ENCODE results near the gene MARCHF3. TPM values are rescaled to one million over a fixed set of nuclear protein-coding genes. Genes with fewer than 3 reads are reported as not detected.

Gene MARCHF3
- total RNA-seq, 1 donor from 2014 or later: 16.5 TPM

DNA sequence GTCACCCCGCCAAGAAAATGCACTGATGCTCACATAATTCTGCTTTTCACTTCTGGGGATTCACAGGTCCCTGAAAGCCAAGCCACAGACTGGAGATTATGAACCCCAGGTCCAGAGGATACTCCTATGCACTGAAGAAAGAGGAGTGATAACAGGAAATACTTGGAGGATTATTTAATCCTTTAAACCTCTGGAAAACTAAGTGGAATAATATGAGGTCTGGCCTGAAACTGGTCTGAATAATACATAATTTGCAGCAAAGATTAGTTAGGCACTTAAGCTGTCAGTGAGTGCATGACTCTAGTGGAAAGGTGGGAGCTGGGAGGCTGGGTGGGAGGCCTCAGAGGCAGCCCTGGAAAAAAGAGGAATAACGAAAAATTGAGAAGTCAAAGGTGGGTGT, 45.7 kb downstream of the MARCHF3 start:
- H3K9ac ChIP-seq (ENCODE audit: low read length): no peak overlapping the region
- Mint-ChIP-seq H3K27me3 (ENCODE audit: low read depth, unreplicated experiment) (no peaks in the 10 kb centered on the region), H3K4me3 (ENCODE audit: unreplicated experiment) (no peak overlapping the region), H3K27ac (ENCODE audit: unreplicated experiment) (no peak overlapping the region), H3K9me3 (ENCODE audit: unreplicated experiment) (peaks cover 3% of the 10 kb centered on the region), H3K4me1 (ENCODE audit: low read depth, unreplicated experiment) (peaks cover 5% of the 10 kb centered on the region), H3K36me3 (ENCODE audit: low read depth, unreplicated experiment) (no peaks in the 10 kb centered on the region)
- no peak overlapping the region for H3K4me2 ChIP-seq (ENCODE audit: low read length)
- no peaks in the 10 kb centered on the region for H3K27me3 ChIP-seq (ENCODE audit: insufficient read depth, low read length)
- no peak overlapping the region for H3K27ac ChIP-seq (ENCODE audit: low read depth, low read length)
- H3K79me2 ChIP-seq (ENCODE audit: insufficient read depth, low read length): no peaks in the 10 kb centered on the region
- TF ChIP-seq CTCF (IDR thresholded peaks at IDR 0.05; ENCODE audit: insufficient read depth, low read depth, low read length): no peak
- TF ChIP-seq EZH2 (IDR thresholded peaks at IDR 0.05; ENCODE audit: insufficient read depth, low read length): no peak
- H3K4me1 ChIP-seq (ENCODE audit: insufficient read depth, low read length): no peaks in the 10 kb centered on the region
- no peaks in the 10 kb centered on the region for H3K9me3 ChIP-seq (ENCODE audit: insufficient read depth, low read depth, low read length)
- H2AFZ ChIP-seq (ENCODE audit: low read depth, low read length): no peak overlapping the region
- H3K4me3 ChIP-seq (ENCODE audit: insufficient read depth, low read depth, low read length): no peak overlapping the region
- DNase-seq (ENCODE audit: low read depth): peak; percentile 41
- no peaks in the 10 kb centered on the region for H4K20me1 ChIP-seq (ENCODE audit: insufficient read depth, low read length)
- FAIRE-seq: no peak
- no peaks in the 10 kb centered on the region for H3K36me3 ChIP-seq (ENCODE audit: insufficient read depth, low read length)

DNA sequence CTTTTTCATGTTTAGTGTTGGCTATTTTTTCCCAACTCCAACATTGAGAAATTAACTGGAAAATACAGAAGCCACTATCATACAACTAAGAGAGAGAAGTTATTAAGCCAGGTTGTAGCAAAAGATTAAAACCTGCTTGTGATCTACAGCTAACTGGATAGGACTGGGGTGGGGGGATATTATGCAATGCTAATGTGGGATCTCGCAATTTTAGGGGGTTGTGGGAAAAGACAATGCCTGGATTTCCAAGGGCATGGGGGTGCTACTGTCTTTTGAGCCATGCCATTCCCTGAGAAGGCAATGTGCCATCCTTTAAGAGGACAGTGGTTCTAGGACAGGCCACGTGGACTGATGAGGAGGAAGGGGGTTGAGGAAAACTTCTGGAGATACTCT, 46.5 kb downstream of the MARCHF3 start:
- H3K27me3 ChIP-seq (ENCODE audit: insufficient read depth, low read length): no peaks in the 10 kb centered on the region
- Mint-ChIP-seq H3K27me3 (ENCODE audit: low read depth, unreplicated experiment) (no peaks in the 10 kb centered on the region), H3K27ac (ENCODE audit: unreplicated experiment) (no peak overlapping the region), H3K9me3 (ENCODE audit: unreplicated experiment) (peaks cover 3% of the 10 kb centered on the region), H3K36me3 (ENCODE audit: low read depth, unreplicated experiment) (no peaks in the 10 kb centered on the region), H3K4me3 (ENCODE audit: unreplicated experiment) (no peak overlapping the region), H3K4me1 (ENCODE audit: low read depth, unreplicated experiment) (peaks cover 5% of the 10 kb centered on the region)
- no peaks in the 10 kb centered on the region for H3K9me3 ChIP-seq (ENCODE audit: insufficient read depth, low read depth, low read length)
- no peaks in the 10 kb centered on the region for H3K4me1 ChIP-seq (ENCODE audit: insufficient read depth, low read length)
- H3K4me3 ChIP-seq (ENCODE audit: insufficient read depth, low read depth, low read length): no peak overlapping the region
- H3K36me3 ChIP-seq (ENCODE audit: insufficient read depth, low read length): no peaks in the 10 kb centered on the region
- FAIRE-seq: no peak
- DNase-seq (ENCODE audit: low read depth): no peak
- no peak overlapping the region for H2AFZ ChIP-seq (ENCODE audit: low read depth, low read length)
- no peaks in the 10 kb centered on the region for H3K79me2 ChIP-seq (ENCODE audit: insufficient read depth, low read length)
- no peak overlapping the region for H3K4me2 ChIP-seq (ENCODE audit: low read length)
- no peaks in the 10 kb centered on the region for H4K20me1 ChIP-seq (ENCODE audit: insufficient read depth, low read length)
- no peak overlapping the region for H3K27ac ChIP-seq (ENCODE audit: low read depth, low read length)
- no peak for TF ChIP-seq EZH2 (IDR thresholded peaks at IDR 0.05; ENCODE audit: insufficient read depth, low read length)
- TF ChIP-seq CTCF (IDR thresholded peaks at IDR 0.05; ENCODE audit: insufficient read depth, low read depth, low read length): no peak
- no peak overlapping the region for H3K9ac ChIP-seq (ENCODE audit: low read length)

DNA sequence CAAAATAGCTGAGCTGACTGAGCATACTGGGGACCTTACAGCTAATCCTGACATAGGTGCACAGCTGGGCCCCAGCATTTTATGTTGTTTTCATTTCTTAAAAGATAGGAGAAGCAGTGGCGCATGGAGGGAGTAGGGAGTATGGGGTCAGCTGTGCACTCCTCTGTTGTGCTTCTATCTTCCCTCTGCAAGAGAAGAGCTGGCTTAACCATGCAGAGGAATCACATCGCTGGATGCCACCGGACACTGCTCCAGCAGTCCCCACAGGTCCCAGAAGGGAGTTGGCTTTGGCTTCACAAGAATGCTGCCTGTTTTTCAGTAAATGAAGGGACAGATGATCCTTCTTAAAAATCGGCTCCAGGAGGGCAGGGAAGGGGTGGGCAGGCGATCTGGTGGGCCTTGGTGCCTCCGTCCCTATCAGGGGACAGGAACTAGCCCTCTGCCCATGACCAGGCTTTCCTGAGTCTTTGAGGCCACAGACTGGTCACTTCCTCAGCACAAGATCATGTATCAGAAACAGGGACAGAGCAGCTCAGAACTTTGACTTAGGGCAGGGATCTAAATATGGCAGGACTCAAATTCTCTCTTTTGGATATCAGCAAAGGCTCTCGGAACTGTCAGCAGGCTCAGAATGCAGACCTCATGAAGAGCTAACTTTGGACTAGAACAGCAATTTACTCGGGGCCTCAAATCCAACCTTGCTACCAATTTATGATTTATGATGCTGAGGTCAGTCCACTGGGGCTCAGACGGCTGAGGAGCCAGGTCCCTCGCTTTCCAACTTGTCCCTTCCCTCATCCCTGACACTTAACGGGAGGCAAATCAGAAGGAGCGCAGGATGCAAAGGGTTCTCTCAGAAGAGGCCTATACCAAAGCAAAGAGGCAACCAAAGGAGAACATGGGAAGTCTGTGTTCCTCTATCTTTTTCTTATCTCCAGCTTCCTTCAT, 47.2 kb downstream of the MARCHF3 start:
- Mint-ChIP-seq H3K36me3 (ENCODE audit: low read depth, unreplicated experiment) (no peaks in the 10 kb centered on the region), H3K27ac (ENCODE audit: unreplicated experiment) (no peak overlapping the region), H3K27me3 (ENCODE audit: low read depth, unreplicated experiment) (no peaks in the 10 kb centered on the region), H3K4me1 (ENCODE audit: low read depth, unreplicated experiment) (peaks cover 5% of the 10 kb centered on the region), H3K9me3 (ENCODE audit: unreplicated experiment) (peaks cover 3% of the 10 kb centered on the region), H3K4me3 (ENCODE audit: unreplicated experiment) (no peak overlapping the region)
- no peak for DNase-seq (ENCODE audit: low read depth)
- H3K9me3 ChIP-seq (ENCODE audit: insufficient read depth, low read depth, low read length): no peaks in the 10 kb centered on the region
- no peaks in the 10 kb centered on the region for H4K20me1 ChIP-seq (ENCODE audit: insufficient read depth, low read length)
- no peak overlapping the region for H3K27ac ChIP-seq (ENCODE audit: low read depth, low read length)
- H3K4me3 ChIP-seq (ENCODE audit: insufficient read depth, low read depth, low read length): no peak overlapping the region
- TF ChIP-seq EZH2 (IDR thresholded peaks at IDR 0.05; ENCODE audit: insufficient read depth, low read length): no peak
- TF ChIP-seq CTCF (IDR thresholded peaks at IDR 0.05; ENCODE audit: insufficient read depth, low read depth, low read length): no peak
- no peak overlapping the region for H2AFZ ChIP-seq (ENCODE audit: low read depth, low read length)
- no peaks in the 10 kb centered on the region for H3K4me1 ChIP-seq (ENCODE audit: insufficient read depth, low read length)
- no peaks in the 10 kb centered on the region for H3K36me3 ChIP-seq (ENCODE audit: insufficient read depth, low read length)
- no peak overlapping the region for H3K4me2 ChIP-seq (ENCODE audit: low read length)
- no peaks in the 10 kb centered on the region for H3K27me3 ChIP-seq (ENCODE audit: insufficient read depth, low read length)
- no peak overlapping the region for H3K9ac ChIP-seq (ENCODE audit: low read length)
- no peak for FAIRE-seq
- H3K79me2 ChIP-seq (ENCODE audit: insufficient read depth, low read length): no peaks in the 10 kb centered on the region
